GM19193 (cell line): Measurements from ENCODE around the gene EPM2A.

ENCODE experiments used
- POLR2A ChIP-seq: IDR thresholded peaks from 4 replicates; pipeline ENCODE4 v1.6.1; 2011; ENCODE audit not compliant: insufficient read depth, insufficient read length; ENCODE audit errors: extremely low read depth

EPM2A gene

DNA sequence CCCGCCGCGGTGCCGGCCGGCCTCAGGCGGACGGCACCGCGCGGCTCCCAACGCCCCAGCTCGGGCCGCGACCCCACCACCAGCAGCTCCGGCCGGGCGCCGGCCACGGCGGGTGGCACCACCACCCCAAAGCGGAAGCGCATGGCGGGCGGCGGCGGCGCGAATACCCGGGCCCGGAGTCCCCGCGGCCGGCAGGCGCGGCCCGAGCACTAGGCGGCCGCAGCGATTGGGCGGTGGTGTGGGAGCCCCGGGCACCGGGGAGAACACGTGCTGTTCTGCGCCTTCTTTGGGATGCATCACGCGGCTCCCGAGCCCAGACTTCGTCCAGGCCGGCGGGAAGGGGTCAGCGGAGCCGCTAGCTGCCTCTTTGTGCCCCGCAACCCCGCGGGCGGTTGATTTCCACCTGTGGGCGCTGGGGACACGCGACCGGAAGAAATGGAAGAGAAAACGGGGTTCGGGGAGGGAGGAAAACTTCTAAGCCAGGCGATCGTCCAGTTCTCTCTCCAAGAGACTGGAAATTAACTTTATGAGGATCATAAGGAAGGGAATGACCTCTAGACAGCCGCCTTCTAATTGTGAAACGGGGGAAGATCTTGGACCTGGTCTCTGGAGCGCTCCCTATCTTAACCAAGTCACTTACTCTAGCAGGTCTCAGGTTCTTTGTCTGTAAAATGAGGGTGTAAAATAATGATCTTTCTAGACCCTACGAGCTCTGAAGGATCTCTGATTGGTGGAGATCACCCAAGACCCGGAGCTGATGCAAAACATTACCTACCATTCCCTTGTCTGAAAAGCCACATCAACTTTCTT, at the start of gene EPM2A:
Gene EPM2A (minus strand): TSS at position 165 of the 810 bp plus-strand sequence. CDS start 22 bp downstream, at position 143.
- peak; percentile 75 for TF ChIP-seq POLR2A

DNA sequence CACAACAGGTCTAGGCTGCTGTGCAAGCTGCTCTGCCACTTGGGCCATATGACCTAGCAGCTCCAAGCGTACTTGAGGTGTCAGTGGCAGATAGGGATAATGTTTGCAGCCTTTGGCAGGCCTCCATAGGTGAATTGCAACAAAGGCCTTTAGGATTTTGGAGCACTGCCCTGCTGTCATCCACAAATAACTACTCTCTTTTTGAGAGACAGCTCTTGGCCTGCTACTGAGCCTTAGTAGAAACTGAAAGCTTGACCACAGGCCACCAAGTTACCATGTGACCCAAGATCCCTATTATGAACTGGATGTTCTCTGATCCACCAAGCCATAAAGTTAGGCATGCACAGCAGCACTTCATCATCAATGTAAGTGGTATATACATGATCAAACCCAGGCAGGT, 49.4 kb upstream of the EPM2A start:
- TF ChIP-seq POLR2A, result no peak

DNA sequence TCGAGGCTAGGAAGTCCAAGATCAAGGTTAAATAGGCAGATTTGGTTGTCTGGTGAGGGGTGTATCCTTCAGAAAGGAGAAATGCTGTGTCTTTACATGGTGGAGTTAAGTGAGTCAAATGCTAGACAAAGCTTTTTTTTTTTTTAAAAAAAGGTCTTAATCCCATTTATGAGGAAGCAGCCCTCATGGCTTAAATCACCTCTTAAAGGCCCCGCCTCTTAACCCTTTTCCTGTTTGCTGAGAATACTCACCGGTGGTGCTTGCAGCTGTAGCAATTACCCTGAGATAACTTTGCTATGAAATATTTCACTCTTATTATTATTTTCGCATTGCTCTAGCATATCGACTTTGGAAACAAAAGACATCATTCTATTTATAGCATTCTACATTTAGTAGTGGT, 48.5 kb upstream of the EPM2A start:
- TF ChIP-seq POLR2A, result no peak

DNA sequence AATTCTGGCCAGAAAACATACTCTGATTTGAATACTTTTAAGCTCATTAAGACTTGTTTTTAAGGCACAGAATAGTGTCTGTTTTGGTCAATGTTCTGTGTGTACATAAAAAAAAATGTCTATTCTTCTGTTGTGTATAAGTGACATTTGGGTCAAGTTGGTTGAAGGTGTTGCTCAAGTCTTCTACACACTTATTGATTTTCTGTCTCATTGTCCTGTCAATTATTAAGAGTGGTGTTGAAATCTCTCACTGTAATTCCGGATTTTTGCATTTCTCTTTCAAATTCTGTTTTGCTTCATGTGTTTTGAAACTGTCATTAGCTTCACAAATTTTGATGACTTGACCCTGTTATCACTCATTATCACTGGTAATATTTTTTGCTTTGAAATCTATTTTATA, 37.5 kb upstream of the EPM2A start:
- TF ChIP-seq POLR2A, result no peak

DNA sequence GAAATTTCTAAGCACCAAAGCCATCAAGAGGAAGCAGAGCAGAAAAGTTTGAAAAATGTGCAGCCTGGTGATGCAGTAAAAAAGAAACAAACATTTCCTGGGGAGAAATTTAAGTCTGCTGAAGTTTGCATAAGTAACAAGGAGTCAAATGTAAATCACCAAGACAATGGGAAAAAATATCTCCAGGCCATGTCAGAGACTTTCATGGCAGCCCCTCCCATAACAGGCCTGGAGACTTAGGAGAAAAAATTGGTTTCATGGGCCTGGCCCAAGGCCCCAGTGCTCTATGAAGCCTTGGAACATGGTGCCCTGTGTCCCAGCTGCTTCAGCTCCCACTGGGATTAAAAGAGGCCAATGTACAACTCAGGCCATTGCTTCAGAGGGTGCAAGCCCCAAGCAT, 30.1 kb upstream of the EPM2A start:
- TF ChIP-seq POLR2A, result no peak

DNA sequence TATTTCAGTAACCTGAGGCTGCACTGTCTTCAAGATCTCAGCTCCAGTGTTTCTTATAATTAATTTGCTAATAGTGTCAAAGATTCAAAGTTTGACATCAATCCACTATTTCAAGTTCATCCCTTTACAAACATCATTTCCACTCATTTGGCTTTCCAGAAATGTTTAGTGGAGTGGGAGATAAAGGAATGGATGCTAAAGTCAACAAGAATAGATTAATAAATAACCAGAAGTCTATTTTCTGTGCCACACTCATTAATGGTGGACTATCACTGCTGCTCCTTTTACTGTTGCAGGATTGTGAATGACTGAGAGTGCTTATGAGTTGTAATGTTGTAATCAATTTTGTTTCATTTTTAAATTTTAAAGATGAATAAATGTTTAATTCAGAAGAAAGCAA, 28.4 kb upstream of the EPM2A start:
- no peak for TF ChIP-seq POLR2A

DNA sequence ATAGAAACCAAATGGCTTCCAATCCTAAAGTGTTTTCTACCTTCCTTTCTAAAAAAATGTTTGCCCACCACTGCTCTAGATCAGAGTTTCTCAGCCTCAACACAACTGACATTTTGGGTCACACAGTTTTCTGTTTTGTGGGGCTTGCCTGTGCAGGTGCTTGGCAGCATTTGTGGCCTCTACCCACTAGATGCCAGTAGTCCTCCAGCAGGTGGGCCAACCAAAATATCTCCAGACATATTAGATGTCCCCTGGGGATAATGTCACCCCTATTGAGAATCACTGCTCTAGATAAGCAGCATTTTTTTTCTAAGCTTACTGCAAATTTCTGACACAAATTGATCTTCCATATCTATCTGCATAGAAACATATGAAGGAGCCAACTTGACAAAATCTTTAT, 26.3 kb upstream of the EPM2A start:
- TF ChIP-seq POLR2A, result no peak

DNA sequence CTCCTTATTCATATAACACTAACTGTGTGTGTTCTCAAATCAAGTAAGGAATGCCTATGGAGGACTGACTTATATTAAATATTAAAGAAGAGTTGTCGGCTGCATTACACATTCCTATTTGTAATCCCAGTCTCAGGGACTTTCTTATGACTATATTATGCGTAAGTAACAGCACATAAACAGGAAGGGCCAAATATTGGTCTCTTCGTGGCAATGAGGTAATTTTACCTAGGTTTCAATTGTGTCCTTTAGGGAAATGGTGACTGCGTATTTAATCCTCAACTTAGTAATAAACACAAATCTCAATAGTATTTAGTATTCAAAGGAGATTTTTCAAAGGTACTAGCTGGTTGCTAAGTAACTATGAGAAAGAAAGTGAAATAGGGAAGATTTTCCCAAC, 22.8 kb upstream of the EPM2A start:
- no peak for TF ChIP-seq POLR2A

DNA sequence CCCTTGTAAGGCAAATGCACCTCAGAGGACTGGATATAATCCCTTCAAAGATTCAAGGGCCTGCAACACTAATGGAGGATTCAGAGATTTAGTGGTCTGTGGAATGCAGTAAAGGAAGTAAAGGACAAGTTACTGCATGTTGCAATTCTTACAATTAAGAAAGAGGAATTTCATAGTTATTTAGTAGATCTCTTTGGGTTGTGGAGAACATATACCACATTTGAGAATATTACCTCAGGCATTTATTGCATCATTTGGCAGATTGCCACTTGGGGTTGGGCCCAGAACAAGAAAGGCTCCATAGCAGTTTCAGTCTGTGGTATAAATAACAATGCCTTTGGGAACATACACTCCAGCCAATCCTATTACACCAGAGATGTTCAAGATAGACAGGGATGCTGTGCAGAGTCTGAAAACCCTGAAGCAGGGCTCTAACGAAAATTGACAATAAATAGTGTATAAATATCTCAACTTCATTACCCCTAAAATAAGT, 20.9 kb upstream of the EPM2A start:
- TF ChIP-seq POLR2A, result no peak

DNA sequence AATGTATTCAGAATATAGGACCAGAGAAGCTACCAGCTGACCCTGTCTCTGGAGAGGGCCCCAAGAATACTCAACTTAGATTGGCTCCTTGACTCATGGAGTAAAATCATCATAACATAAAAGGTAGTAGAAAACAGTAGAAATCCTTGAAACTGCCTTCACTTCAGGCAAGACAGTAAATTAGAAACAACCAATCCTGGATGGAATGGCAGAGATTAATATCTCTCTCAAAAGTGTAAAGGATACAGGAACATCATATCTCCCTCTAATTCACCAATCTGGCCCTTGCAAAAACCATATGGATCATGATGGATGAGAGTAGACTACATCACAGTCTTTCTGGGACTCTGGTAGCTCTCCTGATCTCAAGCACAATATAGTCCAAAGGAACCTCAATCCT, 20.4 kb upstream of the EPM2A start:
- TF ChIP-seq POLR2A, result no peak

DNA sequence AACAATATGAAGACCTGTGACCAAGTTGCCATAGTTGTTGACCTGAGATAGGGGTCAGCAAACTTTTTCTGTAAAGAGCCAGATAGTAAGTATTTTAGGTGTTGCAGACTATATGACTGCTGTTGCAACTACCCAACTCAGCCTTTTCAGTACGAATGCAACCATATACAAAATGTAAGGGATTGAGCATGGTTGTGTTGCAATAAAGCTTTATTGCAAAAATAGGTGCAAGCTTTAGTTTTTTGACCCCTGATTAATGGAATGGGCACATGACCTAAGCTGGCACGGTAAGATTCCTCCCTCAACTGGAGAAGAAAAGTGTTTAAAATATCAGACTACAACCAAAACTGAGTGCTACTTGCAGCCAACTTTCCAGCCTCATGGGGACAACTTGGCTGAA, 17.3 kb upstream of the EPM2A start:
- TF ChIP-seq POLR2A, result no peak

DNA sequence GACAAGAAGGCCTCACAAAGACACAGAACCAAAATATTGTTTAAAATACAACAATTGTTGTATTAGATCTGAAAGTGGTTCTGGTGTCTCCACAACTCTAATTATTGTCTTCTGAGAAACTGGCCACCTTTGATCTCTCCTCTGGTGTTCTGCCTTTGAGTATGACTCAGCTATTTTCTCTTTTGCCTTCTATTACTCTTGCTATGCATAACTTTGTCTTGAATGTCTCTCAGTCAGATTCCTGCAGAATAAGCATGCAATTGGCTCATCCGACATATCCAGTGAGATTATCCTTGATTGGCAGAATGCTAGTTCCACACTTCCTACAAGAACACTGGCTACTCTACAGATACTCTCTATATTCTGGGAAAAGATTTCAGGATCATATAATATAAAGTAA, 14.3 kb upstream of the EPM2A start:
- no peak for TF ChIP-seq POLR2A

DNA sequence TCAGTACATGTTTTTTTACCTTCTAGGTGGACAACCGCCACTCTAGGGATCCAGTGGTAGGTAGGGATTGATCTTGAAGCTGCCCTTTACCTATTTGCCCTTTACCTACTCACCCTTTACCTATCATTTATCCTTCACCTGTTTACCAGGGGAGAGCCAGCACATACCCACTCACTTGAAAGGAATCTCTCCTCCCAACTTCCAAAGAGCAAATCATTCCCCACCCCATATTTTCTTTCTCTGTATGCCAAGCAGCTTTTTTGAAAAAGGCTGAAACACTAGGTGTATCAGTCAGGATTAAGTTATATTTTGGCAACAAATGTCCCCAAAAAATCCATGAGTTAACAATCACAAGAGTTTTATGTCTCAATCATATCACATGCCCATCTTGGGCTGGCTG, 10.5 kb upstream of the EPM2A start:
- no peak for TF ChIP-seq POLR2A

DNA sequence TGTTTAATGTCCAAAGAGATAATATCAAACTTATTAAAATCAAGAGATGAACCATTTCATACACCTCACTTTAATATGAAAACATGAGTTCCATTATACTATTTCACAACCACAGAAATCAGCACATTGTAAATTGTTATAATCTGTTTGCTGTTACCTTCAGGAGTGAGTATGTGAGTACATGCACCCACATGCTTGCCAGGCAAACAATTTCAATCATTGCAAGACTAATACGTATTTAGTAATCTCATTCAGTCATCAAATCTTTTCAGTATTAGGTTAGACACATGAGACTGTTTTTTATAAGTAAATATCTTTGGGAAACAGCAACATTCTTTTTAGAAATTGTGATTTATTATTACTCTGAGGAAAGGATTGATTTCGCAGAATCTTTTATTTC, 9.3 kb upstream of the EPM2A start:
- TF ChIP-seq POLR2A, result no peak

DNA sequence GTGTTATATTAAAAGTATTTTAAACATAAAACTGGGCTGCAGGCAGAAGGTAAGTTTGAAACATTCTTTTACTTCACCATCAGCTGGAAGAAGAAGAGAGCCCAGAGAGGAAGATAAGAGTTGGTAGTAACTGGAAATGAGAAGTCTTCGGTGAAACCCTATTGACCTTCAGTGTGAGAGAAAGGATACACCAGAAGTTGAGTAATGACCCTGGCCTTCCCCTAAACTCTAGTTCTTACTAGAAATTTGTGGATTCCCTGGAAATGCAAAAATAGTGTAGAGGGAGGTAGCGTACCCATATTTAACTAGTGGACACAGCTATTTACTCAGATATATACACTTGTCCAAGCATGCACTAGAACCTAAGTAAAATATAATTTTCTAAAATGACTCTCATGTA, 8.0 kb upstream of the EPM2A start:
- TF ChIP-seq POLR2A, result no peak

DNA sequence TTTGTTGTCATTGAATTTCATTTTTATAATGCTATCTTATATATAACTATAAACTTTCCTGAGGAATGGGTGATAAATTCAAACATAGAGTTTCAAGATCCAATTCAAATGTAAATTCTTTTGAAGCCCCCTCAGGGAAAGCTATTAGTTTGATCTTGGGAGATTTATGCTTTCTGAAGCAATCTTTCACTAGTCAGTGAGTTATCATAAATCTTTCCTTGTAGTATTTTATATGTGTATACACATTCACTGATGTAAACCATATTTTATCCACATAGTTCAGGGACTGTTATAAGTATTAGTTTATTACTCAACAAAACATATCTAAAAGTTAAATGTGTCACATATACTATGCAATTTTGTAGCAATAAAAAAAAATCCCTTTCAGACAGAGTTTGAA, 2.9 kb upstream of the EPM2A start:
- TF ChIP-seq POLR2A, result no peak
